Esophagus squamous epithelium (tissue), 5 donors: Measurements from ENCODE around the gene WDR38. TPM values are rescaled to one million over a fixed set of nuclear protein-coding genes. Genes with fewer than 3 reads are reported as not detected.

Experiments
- DNase-seq: peaks from one replicate; lab custom pipeline; 2025; lab: John Stamatoyannopoulos, UW
- H3K27ac ChIP-seq, 4 donors: fragments of 200-600 bp; sonication (generic); one replicate each; pipeline ENCODE4 v1.5.1; 2016 to 2019; ENCODE audit warnings: mild to moderate bottlenecking in 1 of 4
- H3K27me3 ChIP-seq, 4 donors: fragments of 200-600 bp; sonication (generic); 1 replicate in 3 of 4; 2 replicates in 1 of 4; pipeline versions ENCODE4 v1.5.1 to v1.6.0; 2017 to 2021; ENCODE audit warnings: antibody characterized with exemption in 1 of 4
- H3K36me3 ChIP-seq, 3 donors: fragments of 200-600 bp; sonication (generic); one replicate each; pipeline ENCODE4 v1.5.1; 2016 to 2019
- H3K4me1 ChIP-seq, 3 donors: fragments of 200-600 bp; sonication (generic); one replicate each; pipeline ENCODE4 v1.5.1; 2017 to 2019
- H3K4me3 ChIP-seq, 4 donors: fragments of 200-600 bp; sonication (generic); 1 replicate in 3 of 4; 2 replicates in 1 of 4; pipeline ENCODE4 v1.5.1; 2016 to 2019; ENCODE audit warnings: mild to moderate bottlenecking in 2 of 4, moderate library complexity in 1 of 4
- H3K9me3 ChIP-seq, 3 donors: fragments of 200-600 bp; sonication (generic); one replicate each; pipeline ENCODE4 v1.5.1; 2016 to 2019
- POLR2A ChIP-seq, 4 donors: fragments of 450-650 bp; IDR thresholded peaks; one replicate each; pipeline ENCODE4 v1.6.1; 2017; ENCODE audit warnings: antibody characterized with exemption in 4 of 4, mild to moderate bottlenecking in 4 of 4, moderate library complexity in 3 of 4
- whole genome bisulfite sequencing, 2 donors: methylation state at CpG; one replicate each; pipeline ENCODE4 v1.1.5; 2018; 5-methylcytosine and 5-hydroxymethylcytosine counted together
- intact Hi-C: fragments of 100-400 bp; cut with DNase I; formaldehyde crosslinking; loops from one replicate; pipeline ENCODE4 v1.15.0; 2022
- total RNA-seq, 4 donors: library from RNA; depleted of rRNA; stranded (reverse); fragments of >200 nt; gene quantifications; one replicate each; pipeline ENCODE4 v1.1.0, GENCODE V29; 2016
- TF ChIP-seq, protein P1 (sequence below), 6 experiments: fragments of 450-650 bp in 4 of 6; fragments of 200-600 bp in 2 of 6; sonication (generic) in 2 of 6; IDR thresholded peaks; one replicate each; pipeline ENCODE4 v1.5.1; 2016 to 2019; ENCODE audit warnings: antibody characterized with exemption in 6 of 6, mild to moderate bottlenecking in 4 of 6, moderate library complexity in 4 of 6
- donor health status: DM: yes; HTN: yes; CAD: no.

WDR38 gene
- total RNA-seq, 4 donors from 2014 or later, result not detected

DNA sequence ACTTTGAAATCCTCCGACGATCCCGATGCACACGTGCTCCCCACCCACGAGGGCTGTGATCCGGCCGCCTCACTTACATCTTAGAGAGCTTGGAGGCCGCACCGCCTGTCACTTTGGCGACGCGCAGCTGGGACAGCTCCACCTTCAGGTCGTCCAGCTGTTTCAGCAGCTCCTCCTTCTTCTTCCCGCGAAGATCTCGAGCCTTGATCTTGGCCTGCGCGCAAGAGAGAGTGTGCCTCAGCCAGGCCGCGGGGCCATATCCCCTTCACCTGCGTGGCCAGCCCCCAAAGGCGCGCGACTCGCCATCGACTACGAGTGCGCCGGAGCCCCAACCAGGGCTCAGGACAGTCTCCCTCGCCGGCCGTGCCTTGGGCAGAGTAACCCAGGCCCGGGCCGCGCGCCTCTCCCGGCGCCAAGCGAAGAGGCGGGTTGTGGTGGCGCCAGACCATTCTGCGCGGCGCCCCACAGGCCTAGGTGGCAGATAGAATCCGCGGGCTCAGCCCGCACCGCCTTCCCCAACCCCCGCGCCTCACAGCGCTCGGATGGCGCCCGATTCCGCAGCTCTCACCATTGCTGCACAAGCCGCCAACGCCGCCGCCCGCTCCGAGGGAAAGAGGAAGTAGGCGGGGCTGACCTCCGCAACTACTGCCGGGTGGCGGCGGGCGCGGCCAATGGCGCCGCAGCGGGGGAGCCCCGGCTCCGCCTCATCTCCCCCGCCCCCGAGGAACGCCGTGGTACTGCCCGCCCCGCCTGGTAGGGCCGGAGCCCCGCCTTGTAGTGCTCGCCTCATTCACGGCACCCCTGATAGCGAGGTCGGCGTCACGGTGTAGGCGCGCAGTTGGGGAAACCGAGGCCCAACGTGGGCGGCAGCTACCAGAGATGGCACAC, 8.3 kb downstream of the WDR38 start, which contains the start of the genes ARPC5L and RPL35:
Gene ARPC5L (plus strand): TSS at position 789 of the 888 bp plus-strand sequence. CDS start 7,161 bp downstream, outside the sequence.
Gene RPL35 (minus strand): TSS at position 616 of the 888 bp plus-strand sequence. CDS start 45 bp downstream, at position 571.
- H3K27me3 ChIP-seq, result no peaks in the 10 kb centered on the region
- intact Hi-C loops, result no loop called here

DNA sequence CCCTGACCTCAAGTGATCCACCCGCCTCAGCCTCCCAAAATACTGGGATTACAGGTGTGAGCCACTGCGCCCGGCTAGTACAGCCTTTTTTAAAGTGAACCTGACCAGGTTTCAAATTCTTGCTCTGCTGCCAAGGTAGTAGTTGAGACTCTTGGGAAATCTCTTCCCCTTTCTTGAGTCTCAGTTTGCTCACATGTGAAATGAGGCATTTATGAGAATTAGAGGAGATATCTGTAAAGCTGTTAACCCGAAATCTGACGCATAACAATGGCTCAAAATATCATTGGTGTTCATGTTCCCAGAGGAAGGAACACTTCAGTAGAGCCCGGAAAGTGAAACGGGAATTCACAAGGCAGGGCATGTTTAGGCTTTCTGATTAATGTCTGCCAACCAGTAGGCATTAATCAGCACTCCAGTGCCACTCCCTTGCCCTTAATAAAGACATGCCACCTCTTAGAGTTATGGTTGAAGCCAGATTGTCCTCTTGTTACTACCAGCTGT, 10.2 kb downstream of the WDR38 start:
- peak overlapping the region in 3 of 4 donors; percentile 70 to 99 (median 89) for H3K4me3 ChIP-seq
- H3K27ac ChIP-seq, result peak overlapping the region; percentile 93 to 97 (median 94)

More for the DNA sequence above, 8.3 kb downstream of the WDR38 start, which contains the start of the genes ARPC5L and RPL35:
- Histone ChIP-seq H3K4me1 (peaks cover 32 to 75% (median 44%) of the 10 kb centered on the region in 3 donors), H3K9me3 (no peaks in the 10 kb centered on the region), H3K36me3 (peaks cover 16 to 44% (median 28%) of the 10 kb centered on the region in 3 donors), H3K4me3 (peak within 1 kb of the TSS; percentile 70 to 99 (median 87)), H3K27ac (peak within 1 kb of the TSS; percentile 93 to 97 (median 94))
- DNase-seq, result peak; percentile 82
- 0 to 2% methylated on average over 13 to 22 of the region's 92 CpGs for WGBS, 2 donors
- TF ChIP-seq, protein P1, sequence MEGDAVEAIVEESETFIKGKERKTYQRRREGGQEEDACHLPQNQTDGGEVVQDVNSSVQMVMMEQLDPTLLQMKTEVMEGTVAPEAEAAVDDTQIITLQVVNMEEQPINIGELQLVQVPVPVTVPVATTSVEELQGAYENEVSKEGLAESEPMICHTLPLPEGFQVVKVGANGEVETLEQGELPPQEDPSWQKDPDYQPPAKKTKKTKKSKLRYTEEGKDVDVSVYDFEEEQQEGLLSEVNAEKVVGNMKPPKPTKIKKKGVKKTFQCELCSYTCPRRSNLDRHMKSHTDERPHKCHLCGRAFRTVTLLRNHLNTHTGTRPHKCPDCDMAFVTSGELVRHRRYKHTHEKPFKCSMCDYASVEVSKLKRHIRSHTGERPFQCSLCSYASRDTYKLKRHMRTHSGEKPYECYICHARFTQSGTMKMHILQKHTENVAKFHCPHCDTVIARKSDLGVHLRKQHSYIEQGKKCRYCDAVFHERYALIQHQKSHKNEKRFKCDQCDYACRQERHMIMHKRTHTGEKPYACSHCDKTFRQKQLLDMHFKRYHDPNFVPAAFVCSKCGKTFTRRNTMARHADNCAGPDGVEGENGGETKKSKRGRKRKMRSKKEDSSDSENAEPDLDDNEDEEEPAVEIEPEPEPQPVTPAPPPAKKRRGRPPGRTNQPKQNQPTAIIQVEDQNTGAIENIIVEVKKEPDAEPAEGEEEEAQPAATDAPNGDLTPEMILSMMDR (IDR thresholded peaks at IDR 0.05), result peak in 4 of 6 experiments; percentile 7 to 39 (median 28)
- peak in 2 of 4 donors; percentile 86 to 94 for TF ChIP-seq POLR2A (IDR thresholded peaks at IDR 0.05)

DNA sequence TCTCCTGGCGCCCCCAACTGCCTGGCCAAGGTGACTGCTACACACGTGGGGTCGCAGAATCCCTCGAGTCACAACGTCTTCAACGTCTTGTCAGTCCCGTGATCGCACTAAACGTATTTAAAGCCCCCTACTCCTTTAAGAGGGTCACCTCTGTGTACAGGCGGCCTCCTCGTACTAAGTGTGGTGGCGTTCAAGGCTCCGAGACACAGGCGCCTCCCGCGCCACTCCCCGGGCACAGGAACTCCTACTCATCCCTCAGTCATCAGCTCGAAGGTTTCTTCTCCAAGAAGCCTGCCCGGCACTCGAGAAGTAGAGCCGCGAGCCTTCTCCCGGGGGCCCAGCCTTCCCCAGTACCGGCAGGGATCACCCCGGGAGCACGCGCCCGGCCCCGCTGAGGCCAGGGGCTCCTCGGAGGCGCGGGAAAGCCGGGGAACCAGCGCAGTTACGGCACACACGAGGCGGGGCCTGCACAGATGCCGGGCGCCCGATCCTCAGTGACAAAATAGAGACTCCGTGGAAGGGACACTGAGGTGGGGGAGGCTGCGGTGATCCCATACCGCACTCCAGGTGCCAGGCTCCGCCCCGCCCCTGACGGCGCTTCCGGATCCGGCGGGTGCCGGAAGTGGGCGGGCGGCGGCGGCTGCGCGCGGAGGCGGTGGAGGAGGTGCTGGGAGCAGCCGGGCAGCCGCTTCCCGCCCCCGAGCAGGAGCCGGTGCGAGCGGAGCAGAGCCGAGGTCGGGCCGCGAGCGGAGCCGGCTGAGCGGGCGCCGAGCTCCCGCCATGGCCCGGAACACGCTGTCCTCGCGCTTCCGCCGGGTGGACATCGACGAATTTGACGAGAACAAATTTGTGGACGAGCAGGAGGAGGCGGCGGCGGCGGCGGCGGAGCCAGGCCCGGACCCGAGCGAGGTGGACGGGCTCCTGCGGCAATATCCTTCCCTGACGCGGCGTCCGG, 15.5 kb downstream of the WDR38 start:
- peak; percentile 47 to 99 (median 94) for TF ChIP-seq POLR2A (IDR thresholded peaks at IDR 0.05)
- TF ChIP-seq, protein P1 (IDR thresholded peaks at IDR 0.05), result peak in 1 of 6 experiments; percentile 8
- 0% methylated on average over 12 to 26 of the region's 101 CpGs for WGBS, 2 donors
- DNase-seq, result no peak
- H3K36me3 ChIP-seq, result peaks cover 0 to 7% (median 6%) of the 10 kb centered on the region in 3 donors
- no peaks in the 10 kb centered on the region for H3K27me3 ChIP-seq
- intact Hi-C loops, result no loop called here
- H3K9me3 ChIP-seq, result no peaks in the 10 kb centered on the region
- H3K27ac ChIP-seq, result peak overlapping the region; percentile 96 to 99 (median 98)
- peak overlapping the region; percentile 85 to 100 (median 92) for H3K4me3 ChIP-seq
- H3K4me1 ChIP-seq, result peaks cover 34 to 68% (median 47%) of the 10 kb centered on the region in 3 donors

More for the DNA sequence above, 10.2 kb downstream of the WDR38 start:
- Histone ChIP-seq H3K4me1 (peaks cover 32 to 71% (median 51%) of the 10 kb centered on the region in 3 donors), H3K36me3 (peaks cover 7 to 26% (median 14%) of the 10 kb centered on the region in 3 donors), H3K9me3 (no peaks in the 10 kb centered on the region), H3K27me3 (no peaks in the 10 kb centered on the region)
- WGBS, 2 donors, result 31 to 41% methylated on average over 6 to 7 of the region's 7 CpGs
- no peak for DNase-seq
- intact Hi-C loops, result no loop called here
- TF ChIP-seq, protein P1 (IDR thresholded peaks at IDR 0.05), result no peak
- TF ChIP-seq POLR2A (IDR thresholded peaks at IDR 0.05), result no peak

DNA sequence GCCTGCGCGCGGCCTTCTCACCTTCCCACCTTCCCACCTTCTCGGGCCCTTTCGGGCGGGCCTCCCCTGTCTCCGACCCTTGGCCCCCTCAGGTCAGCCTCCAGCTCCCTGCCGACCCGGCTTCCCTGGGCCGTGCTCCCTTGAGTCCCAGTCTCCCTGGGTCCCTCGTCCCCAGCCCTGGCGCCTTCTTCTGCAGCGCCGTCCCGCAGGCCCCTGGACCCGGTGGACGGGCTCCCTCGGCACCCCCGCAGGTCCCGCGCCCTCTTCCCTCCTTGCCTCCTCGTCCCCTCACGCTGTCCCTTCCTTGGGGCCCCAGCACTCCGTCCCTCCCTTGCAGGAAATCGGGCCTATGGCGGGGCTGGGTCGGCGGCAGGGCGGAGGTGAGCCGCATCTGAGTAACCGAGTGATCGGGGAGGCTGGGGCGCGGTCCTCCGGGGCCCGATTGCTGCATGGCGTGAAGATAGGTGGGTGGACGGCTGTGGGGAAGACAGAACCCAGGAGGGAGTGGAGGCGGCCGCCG, 16.3 kb downstream of the WDR38 start:
- peak overlapping the region; percentile 96 to 99 (median 98) for H3K27ac ChIP-seq
- no peaks in the 10 kb centered on the region for H3K9me3 ChIP-seq
- peaks cover 6 to 14% (median 7%) of the 10 kb centered on the region in 3 donors for H3K36me3 ChIP-seq
- WGBS, 2 donors, result 0 to 1% methylated on average over 15 to 18 of the region's 41 CpGs
- no peaks in the 10 kb centered on the region for H3K27me3 ChIP-seq
- no peak for DNase-seq
- no peak for TF ChIP-seq POLR2A (IDR thresholded peaks at IDR 0.05)
- TF ChIP-seq, protein P1 (IDR thresholded peaks at IDR 0.05), result no peak
- H3K4me3 ChIP-seq, result peak overlapping the region; percentile 85 to 100 (median 92)
- intact Hi-C loops, result no loop called here
- peaks cover 30 to 65% (median 46%) of the 10 kb centered on the region in 3 donors for H3K4me1 ChIP-seq
